HG03039 (cell line): ENCODE data around the gene TBCCD1.

ENCODE experiments used
- ATAC-seq: cut with Tn5 transposase; IDR thresholded peaks from one replicate; pipeline ENCODE4 v1.9.1; 2021; ENCODE audit warnings: mild to moderate bottlenecking, moderate library complexity; ENCODE audit not compliant: unreplicated experiment

The TBCCD1 gene

DNA sequence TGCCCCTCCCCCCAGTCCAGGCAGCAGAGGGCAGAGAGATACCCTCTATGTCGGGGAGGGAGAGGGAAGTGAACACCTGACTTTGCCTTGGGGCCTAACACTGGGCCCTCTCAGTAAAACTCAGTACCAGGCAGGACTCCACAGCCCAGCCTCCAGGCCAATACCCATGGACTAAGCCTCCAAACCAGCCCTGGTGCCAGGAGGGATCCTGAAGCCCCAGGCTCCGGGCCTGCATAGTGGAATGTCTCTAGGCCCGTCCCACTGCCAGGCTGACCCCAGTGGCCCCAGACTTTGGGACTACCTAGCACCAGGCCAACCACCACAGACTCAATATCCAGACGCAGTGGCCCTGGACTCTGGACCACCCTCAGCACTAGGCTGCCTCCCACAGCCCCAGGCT is 69.5 kb downstream of the TBCCD1 start:
- ATAC-seq = no peak

DNA sequence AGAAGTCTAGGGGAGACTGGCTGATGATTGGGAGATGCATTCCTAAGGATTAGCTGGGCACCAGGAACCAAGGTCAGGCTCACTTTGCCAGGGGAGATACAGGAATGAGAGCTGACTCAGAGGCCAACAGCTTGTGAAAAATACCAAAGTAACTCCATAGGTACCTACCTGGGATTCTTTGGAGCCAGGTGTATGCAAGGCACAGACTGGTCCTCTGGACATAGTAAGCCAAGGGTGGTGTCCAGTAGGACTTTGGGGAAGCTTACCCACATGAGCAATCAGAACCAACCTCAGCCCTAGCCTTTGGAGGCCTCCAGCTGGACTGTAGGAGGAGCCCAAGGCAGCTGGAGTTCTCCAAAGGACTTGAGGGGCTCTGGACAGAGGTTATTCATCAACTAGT is 70.5 kb downstream of the TBCCD1 start:
- no peak for ATAC-seq
